SJCRH30 (cell line): Measurements from ENCODE around the gene PITX3. TPM values are rescaled to one million over a fixed set of nuclear protein-coding genes. Genes with fewer than 3 reads are reported as not detected.
A peak's percentile ranks its signal among the peaks of the same experiment; 100 is the strongest.
"Not testable (repeated sequence)": the region's sequence is repeated elsewhere in the genome, so short reads cannot be mapped to it uniquely, and the experiment has no call there.

Experiments used
- DNase-seq, 2 experiments: peaks; one replicate each; pipeline ENCODE4 v3.0.0-alpha.2; 2015 to 2020
- H3K27ac ChIP-seq: fragments of 250-450 bp; sonication (Bioruptor Pico); 2 replicates; pipeline ENCODE4 v1.5.1; 2020; ENCODE audit warnings: mild to moderate bottlenecking, moderate library complexity
- H3K27me3 ChIP-seq: fragments of 250-450 bp; sonication (Bioruptor Pico); 2 replicates; pipeline ENCODE4 v1.5.1; 2020; ENCODE audit warnings: mild to moderate bottlenecking, moderate library complexity
- H3K36me3 ChIP-seq: fragments of 250-450 bp; sonication (Bioruptor Pico); 2 replicates; pipeline ENCODE4 v1.5.1; 2020; ENCODE audit warnings: mild to moderate bottlenecking, moderate library complexity
- H3K4me1 ChIP-seq: fragments of 250-450 bp; sonication (Bioruptor Pico); 2 replicates; pipeline ENCODE4 v1.5.1; 2020; ENCODE audit warnings: mild to moderate bottlenecking, moderate library complexity
- H3K4me3 ChIP-seq: fragments of 250-450 bp; sonication (Bioruptor Pico); 2 replicates; pipeline ENCODE4 v1.5.1; 2020; ENCODE audit warnings: mild to moderate bottlenecking, moderate library complexity
- H3K9me3 ChIP-seq: fragments of 250-450 bp; sonication (Bioruptor Pico); replicated peaks from 2 replicates; pipeline ENCODE4 v1.5.1; 2020; ENCODE audit warnings: mild to moderate bottlenecking, moderate library complexity
- total RNA-seq: library from RNA; depleted of rRNA; stranded (reverse); fragments of >200 nt; shearing (Covaris generic); gene quantifications from 2 replicates; pipeline ENCODE4 v1.2.3, GENCODE V29; 2014

The PITX3 gene
- total RNA-seq, 1 experiment from 2014 or later: 105 TPM

GRCh38 chr10:102269017-102269416 lies 27.7 kb upstream of the PITX3 start:
- H3K4me3 ChIP-seq: no peak overlapping the region
- DNase-seq: peak; percentile 95 to 100
- H3K27me3 ChIP-seq: no peaks in the 10 kb centered on the region
- H3K9me3 ChIP-seq: no peaks in the 10 kb centered on the region
- peaks cover 68% of the 10 kb centered on the region for H3K4me1 ChIP-seq
- peaks cover 51% of the 10 kb centered on the region for H3K36me3 ChIP-seq
- H3K27ac ChIP-seq: peak overlapping the region; percentile 99

GRCh38 chr10:102268375-102268888 lies 27.1 kb upstream of the PITX3 start:
- Histone ChIP-seq H3K27me3 (no peaks in the 10 kb centered on the region), H3K36me3 (peaks cover 50% of the 10 kb centered on the region), H3K27ac (peak overlapping the region; percentile 99), H3K9me3 (no peaks in the 10 kb centered on the region), H3K4me1 (peaks cover 69% of the 10 kb centered on the region), H3K4me3 (no peak overlapping the region)
- DNase-seq: peak; percentile 78 to 95

- H3K27ac ChIP-seq: peak overlapping the region; percentile 99
- no peak overlapping the region for H3K4me3 ChIP-seq
- peaks cover 46% of the 10 kb centered on the region for H3K36me3 ChIP-seq
- no peaks in the 10 kb centered on the region for H3K27me3 ChIP-seq
- no peaks in the 10 kb centered on the region for H3K9me3 ChIP-seq
- no peak for DNase-seq
- H3K4me1 ChIP-seq: peaks cover 73% of the 10 kb centered on the region
Observed at GRCh38 chr10:102267748-102268147, 26.4 kb upstream of the PITX3 start.

- H3K27me3 ChIP-seq: no peaks in the 10 kb centered on the region
- H3K36me3 ChIP-seq: peaks cover 44% of the 10 kb centered on the region
- no peak overlapping the region for H3K4me3 ChIP-seq
- H3K27ac ChIP-seq: peak overlapping the region; percentile 99; the same call in 1 of the 2 replicates
- DNase-seq: no peak
- peaks cover 83% of the 10 kb centered on the region for H3K4me1 ChIP-seq
- H3K9me3 ChIP-seq: no peaks in the 10 kb centered on the region
Observed at GRCh38 chr10:102266670-102267069, 25.4 kb upstream of the PITX3 start.

- no peak for DNase-seq
- Histone ChIP-seq H3K27me3 (no peaks in the 10 kb centered on the region), H3K9me3 (no peaks in the 10 kb centered on the region), H3K27ac (peak overlapping the region; percentile 98), H3K4me1 (peaks cover 90% of the 10 kb centered on the region), H3K36me3 (peaks cover 56% of the 10 kb centered on the region), H3K4me3 (no peak overlapping the region)
Observed at GRCh38 chr10:102264371-102264770, 23.1 kb upstream of the PITX3 start.

DNA sequence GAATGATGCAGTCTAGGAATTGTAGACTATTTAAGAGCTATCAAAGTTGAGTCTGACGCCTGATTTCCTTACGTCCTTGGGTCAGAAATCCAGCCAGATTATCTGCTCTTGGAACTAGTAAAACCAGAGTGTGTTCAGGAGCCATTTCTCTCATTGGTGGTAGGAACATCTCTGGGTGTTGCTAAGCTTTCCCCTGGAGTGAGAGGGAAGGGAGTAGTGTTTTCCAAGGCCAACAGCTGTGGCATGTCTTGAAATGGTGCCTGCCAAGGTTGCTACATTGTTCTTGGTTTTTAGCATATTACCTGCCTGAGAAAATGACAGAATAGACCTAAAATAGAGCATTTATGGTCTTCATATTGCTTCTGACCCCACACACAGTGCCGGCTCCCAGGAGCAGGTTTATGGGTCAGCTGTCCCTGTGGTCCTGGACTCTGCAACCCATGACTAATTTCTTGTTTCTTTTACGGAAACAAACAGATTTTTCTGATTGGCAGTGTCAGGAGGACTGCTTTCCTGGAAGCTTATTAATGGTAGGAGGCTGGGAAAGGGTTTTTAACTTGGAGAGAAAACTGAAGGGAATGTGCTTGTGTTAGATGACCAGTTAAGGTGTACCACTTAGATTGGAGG lies 21.5 kb upstream of the PITX3 start:
- Histone ChIP-seq H3K9me3 (no peaks in the 10 kb centered on the region), H3K4me3 (no peak overlapping the region), H3K4me1 (peaks cover 83% of the 10 kb centered on the region), H3K27ac (peak overlapping the region; percentile 98), H3K27me3 (no peaks in the 10 kb centered on the region), H3K36me3 (peaks cover 61% of the 10 kb centered on the region)
- DNase-seq: peak; percentile 98 to 100

DNA sequence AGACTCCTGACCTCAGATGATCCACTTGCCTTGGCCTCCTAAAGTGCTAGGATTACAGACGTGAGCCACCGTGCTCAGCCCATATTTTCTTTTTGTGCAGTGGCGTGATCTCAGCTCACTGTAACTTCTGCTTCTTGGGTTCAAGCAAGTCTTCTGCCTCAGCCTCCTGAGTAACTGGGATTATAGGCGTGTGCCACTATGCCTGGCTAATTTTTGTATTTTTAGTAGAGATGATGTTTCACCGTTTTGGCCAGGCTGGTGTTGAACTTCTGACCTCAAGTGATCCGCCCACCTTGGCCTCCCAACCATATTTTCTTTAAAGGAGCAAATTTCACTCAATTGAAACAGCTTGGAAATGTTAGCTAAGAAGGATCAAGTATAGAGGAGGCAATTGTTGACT lies 20.5 kb upstream of the PITX3 start:
- DNase-seq: peak; percentile 35 to 68
- H3K27ac ChIP-seq: peak overlapping the region; percentile 98
- H3K9me3 ChIP-seq: no peaks in the 10 kb centered on the region
- peaks cover 64% of the 10 kb centered on the region for H3K36me3 ChIP-seq
- no peak overlapping the region for H3K4me3 ChIP-seq
- H3K4me1 ChIP-seq: peaks cover 75% of the 10 kb centered on the region
- no peaks in the 10 kb centered on the region for H3K27me3 ChIP-seq

DNA sequence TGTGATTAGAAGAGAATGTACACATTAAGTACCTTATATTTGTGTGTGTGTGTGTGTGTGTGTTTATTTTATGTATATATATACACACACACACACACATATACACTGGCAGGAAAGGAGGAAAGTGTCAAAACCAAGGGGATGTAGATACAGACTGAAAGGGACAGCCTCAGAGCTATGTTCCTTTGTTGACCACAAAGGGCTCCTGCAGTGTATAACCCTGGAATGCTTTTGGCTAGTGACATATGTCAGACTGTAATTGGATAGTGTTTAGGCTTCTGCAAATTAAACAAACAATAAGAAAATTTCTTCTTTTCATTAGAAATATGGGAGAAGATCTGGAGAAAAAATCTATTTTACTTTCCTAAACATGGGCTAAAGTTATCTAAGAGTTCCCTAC lies 19.9 kb upstream of the PITX3 start:
- Histone ChIP-seq H3K27me3 (no peaks in the 10 kb centered on the region), H3K36me3 (peaks cover 71% of the 10 kb centered on the region), H3K27ac (peak overlapping the region; percentile 98), H3K4me3 (no peak overlapping the region), H3K9me3 (no peaks in the 10 kb centered on the region), H3K4me1 (peaks cover 69% of the 10 kb centered on the region)
- peak; percentile 69 to 87 for DNase-seq

DNA sequence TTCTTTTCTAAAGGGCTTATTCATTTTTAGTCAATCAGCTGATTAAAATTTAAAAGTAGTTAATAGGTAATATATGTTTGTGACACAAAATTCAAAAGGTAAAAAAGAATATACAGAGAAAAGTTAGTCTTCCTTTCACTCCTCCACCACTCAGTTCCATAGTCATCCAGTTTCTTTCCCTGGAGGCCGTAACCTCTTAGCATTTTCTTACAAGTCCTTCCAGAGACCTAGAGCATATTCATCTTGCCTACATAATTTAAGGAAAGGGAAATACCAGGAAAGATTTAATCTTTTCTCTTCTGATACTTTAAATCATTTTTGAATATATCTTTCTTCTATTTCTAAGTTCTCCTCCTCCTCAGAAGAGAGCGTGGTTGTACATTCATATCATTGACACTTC lies 14.1 kb upstream of the PITX3 start:
- Histone ChIP-seq H3K27ac (no peak overlapping the region), H3K27me3 (no peaks in the 10 kb centered on the region), H3K36me3 (peaks cover 62% of the 10 kb centered on the region), H3K4me1 (peaks cover 17% of the 10 kb centered on the region), H3K4me3 (no peak overlapping the region), H3K9me3 (no peaks in the 10 kb centered on the region)
- DNase-seq: no peak

DNA sequence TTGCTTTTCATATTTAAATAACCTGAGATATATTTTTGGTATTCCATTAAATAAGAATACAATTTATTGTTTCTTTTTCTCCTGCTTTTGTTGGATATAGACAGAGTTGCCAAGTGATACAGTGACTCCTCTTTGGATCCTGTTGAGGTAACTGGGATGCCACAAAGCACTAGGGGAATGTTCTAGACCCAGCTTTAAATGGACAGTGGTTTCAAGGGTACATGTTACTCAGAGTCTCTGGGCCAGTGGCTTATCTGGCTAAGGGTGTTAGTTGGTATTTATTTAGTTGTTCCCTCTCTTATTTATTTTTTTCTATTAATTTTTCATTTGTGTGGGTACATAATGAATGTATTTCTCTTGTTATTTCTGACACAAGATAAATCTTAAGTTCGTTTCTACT lies 13.1 kb upstream of the PITX3 start:
- no peak for DNase-seq
- Histone ChIP-seq H3K4me3 (no peak overlapping the region), H3K9me3 (no peaks in the 10 kb centered on the region), H3K4me1 (peaks cover 9% of the 10 kb centered on the region), H3K27ac (no peak overlapping the region), H3K27me3 (no peaks in the 10 kb centered on the region), H3K36me3 (peaks cover 59% of the 10 kb centered on the region)

DNA sequence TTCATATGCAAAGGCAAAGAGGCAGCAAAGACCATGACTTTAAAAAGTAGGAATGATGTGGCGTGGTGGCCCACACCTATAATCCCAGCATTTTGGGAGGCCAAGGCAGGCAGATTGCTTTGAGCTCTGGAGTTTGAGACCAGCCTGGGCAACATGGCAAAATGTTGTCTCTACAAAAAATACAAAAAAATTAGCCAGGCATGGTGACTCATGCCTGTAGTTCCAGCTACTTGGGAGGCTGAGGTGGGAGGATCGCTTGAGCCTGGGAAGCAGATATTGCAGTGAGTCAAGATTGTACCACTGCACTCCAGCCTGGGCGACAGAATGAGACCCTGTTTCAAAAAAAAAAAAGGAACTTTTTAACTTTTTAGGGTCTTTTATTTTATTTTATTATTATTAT lies 11.2 kb upstream of the PITX3 start:
- not testable (repeated sequence) for DNase-seq, H3K9me3 ChIP-seq, H3K27ac ChIP-seq, H3K27me3 ChIP-seq, H3K4me1 ChIP-seq, H3K4me3 ChIP-seq
- H3K36me3 ChIP-seq: peaks cover 62% of the 10 kb centered on the region

DNA sequence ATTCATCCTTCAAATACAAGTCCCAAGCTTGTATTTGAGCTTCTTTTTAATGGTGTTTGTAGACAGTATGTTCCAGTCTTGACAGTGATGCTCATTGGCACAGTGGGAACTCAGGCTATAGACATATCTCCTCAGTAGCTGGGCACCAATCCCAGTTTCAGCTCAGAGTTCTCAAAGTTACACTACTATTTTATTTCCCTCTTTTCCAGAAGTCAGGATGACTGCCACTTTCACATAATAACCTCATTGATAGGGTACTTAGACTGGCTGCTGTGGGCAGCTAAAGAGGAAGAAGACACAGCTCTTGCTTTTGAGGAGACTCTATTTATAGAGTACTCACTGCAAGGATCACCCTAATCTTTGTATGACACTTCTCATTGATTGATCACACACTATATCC lies 6.4 kb upstream of the PITX3 start:
- Histone ChIP-seq H3K4me3 (peak overlapping the region; percentile 85; the same call in 1 of the 2 replicates), H3K36me3 (peaks cover 30% of the 10 kb centered on the region), H3K27me3 (no peaks in the 10 kb centered on the region), H3K4me1 (peaks cover 25% of the 10 kb centered on the region), H3K9me3 (no peaks in the 10 kb centered on the region), H3K27ac (no peak overlapping the region)
- no peak for DNase-seq

DNA sequence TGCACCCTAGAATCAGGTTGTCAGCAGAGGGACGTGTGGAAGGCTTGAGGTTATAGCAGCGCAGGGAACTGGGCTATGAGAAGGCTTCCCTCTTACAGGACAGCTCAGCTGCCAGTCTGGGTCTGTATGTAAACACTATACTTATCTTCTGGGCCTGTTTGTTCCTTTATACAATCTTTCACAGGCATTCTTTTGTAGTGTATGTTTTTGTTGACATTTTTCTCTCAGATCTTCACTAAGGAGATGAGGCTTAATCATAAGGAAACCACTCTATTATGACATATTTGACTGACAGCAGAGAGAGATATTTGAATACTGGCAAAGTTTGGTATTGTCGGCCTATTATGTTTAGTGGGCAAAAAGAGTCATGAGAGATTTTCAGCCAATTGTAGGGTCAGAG lies 4.9 kb upstream of the PITX3 start:
- no peaks in the 10 kb centered on the region for H3K9me3 ChIP-seq
- peak overlapping the region; percentile 85 for H3K4me3 ChIP-seq
- DNase-seq: peak in 1 of 2 experiments; percentile 44
- H3K36me3 ChIP-seq: peaks cover 22% of the 10 kb centered on the region
- no peak overlapping the region; the same call in 1 of the 2 replicates for H3K27ac ChIP-seq
- no peaks in the 10 kb centered on the region for H3K27me3 ChIP-seq
- H3K4me1 ChIP-seq: peaks cover 25% of the 10 kb centered on the region

DNA sequence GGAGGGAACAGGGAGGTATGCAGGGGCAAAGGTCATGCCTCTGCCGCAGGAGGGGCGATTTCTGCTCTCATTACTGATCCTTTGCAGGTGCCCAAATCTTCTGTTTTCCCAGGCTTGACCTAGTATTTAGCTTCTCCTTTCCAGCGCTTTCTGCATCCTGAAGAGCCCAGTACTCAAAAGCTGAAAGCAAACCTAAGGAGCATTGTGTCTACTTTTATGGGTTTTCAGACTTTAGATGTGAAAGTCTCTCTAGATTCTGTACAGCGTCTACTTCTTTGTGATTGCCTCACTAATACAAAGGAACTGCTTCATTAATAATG lies 4.6 kb upstream of the PITX3 start:
- no peaks in the 10 kb centered on the region for H3K9me3 ChIP-seq
- H3K27ac ChIP-seq: peak overlapping the region; percentile 56
- H3K4me3 ChIP-seq: peak overlapping the region; percentile 85
- H3K4me1 ChIP-seq: peaks cover 25% of the 10 kb centered on the region
- DNase-seq: no peak
- peaks cover 19% of the 10 kb centered on the region for H3K36me3 ChIP-seq
- no peaks in the 10 kb centered on the region for H3K27me3 ChIP-seq

GRCh38 chr10:102245082-102245931 lies 4.0 kb upstream of the PITX3 start, which contains the start of gene GBF1:
GBF1 (plus strand) TSS chr10:102245532; CDS start chr10:102258939, 13,407 bp downstream.
- Histone ChIP-seq H3K9me3 (no peaks in the 10 kb centered on the region), H3K36me3 (peaks cover 19% of the 10 kb centered on the region), H3K27me3 (no peaks in the 10 kb centered on the region), H3K4me3 (peak within 1 kb of the TSS; percentile 85), H3K4me1 (peaks cover 25% of the 10 kb centered on the region), H3K27ac (peak within 1 kb of the TSS; percentile 56)
- peak; percentile 99 to 100 for DNase-seq
